IMR-90 (cell line): ENCODE measurements around the gene C9orf43.

Experiments
- CEBPB ChIP-seq: IDR thresholded peaks from 2 replicates; pipeline ENCODE4 v1.6.1; 2012; ENCODE audit warnings: low read depth, low read length, improper control_type of control experiment
- CHD1 ChIP-seq: IDR thresholded peaks from 2 replicates; pipeline ENCODE4 v1.6.1; 2012; ENCODE audit warnings: low read depth, low read length, improper control_type of control experiment
- CTCF ChIP-seq: conservative IDR thresholded peaks from 2 replicates; pipeline ENCODE4 v1.5.1; 2012; ENCODE audit warnings: mild to moderate bottlenecking, low read depth, low read length, improper control_type of control experiment
- MAFK ChIP-seq: IDR thresholded peaks from 2 replicates; pipeline ENCODE4 v1.6.1; 2012; ENCODE audit warnings: low read depth, low read length, improper control_type of control experiment
- MAZ ChIP-seq: IDR thresholded peaks from 2 replicates; pipeline ENCODE4 v1.6.1; 2012; ENCODE audit warnings: low read depth, mild to moderate bottlenecking, low read length, improper control_type of control experiment, moderate library complexity, borderline replicate concordance
- MXI1 ChIP-seq: IDR thresholded peaks from 2 replicates; pipeline ENCODE4 v1.6.1; 2012; ENCODE audit warnings: low read depth, mild to moderate bottlenecking, low read length, moderate library complexity, borderline replicate concordance
- POLR2A ChIP-seq: IDR thresholded peaks from 2 replicates; pipeline ENCODE4 v1.6.1; 2012; ENCODE audit warnings: mild to moderate bottlenecking, low read depth, low read length
- RAD21 ChIP-seq: IDR thresholded peaks from 2 replicates; pipeline ENCODE4 v1.6.1; 2012; ENCODE audit warnings: low read length, improper control_type of control experiment
- SMC3 ChIP-seq: fragments of 150-350 bp; IDR thresholded peaks from 2 replicates; pipeline ENCODE4 v1.6.1; 2016; ENCODE audit warnings: low read depth, mild to moderate bottlenecking, antibody characterized with exemption, low read length, moderate library complexity

- TF ChIP-seq MXI1, result no peak
- TF ChIP-seq POLR2A, result no peak
- TF ChIP-seq CHD1, result no peak
- TF ChIP-seq CTCF, result no peak
- no peak for TF ChIP-seq MAFK
- TF ChIP-seq MAZ, result no peak
- TF ChIP-seq RAD21, result no peak
- TF ChIP-seq CEBPB, result no peak
- no peak for TF ChIP-seq SMC3
These were observed 68.7 kb downstream of the C9orf43 start for GRCh38 chr9:113479174-113479621.
